Stomach smooth muscle (tissue), 2 donors: ENCODE measurements around the gene MRPS17.

ENCODE experiments used
- H3K27ac ChIP-seq: one replicate; pipeline ENCODE4 v1.7.0; 2013; ENCODE audit warnings: mild to moderate bottlenecking, low read length, inconsistent platforms
- H3K27me3 ChIP-seq, 2 donors: one replicate each; pipeline ENCODE4 v1.7.0; 2013; ENCODE audit warnings: low read length in 2 of 2; ENCODE audit not compliant: insufficient read depth in 2 of 2, control insufficient read depth in 1 of 2
- H3K36me3 ChIP-seq, 2 donors: one replicate each; pipeline ENCODE4 v1.7.0; 2013; ENCODE audit warnings: low read length in 2 of 2; ENCODE audit not compliant: control insufficient read depth in 2 of 2, insufficient read depth in 2 of 2
- H3K4me1 ChIP-seq: one replicate; pipeline ENCODE4 v1.7.0; 2013; ENCODE audit warnings: low read length; ENCODE audit not compliant: control insufficient read depth, insufficient read depth
- H3K4me3 ChIP-seq, 2 donors: one replicate each; pipeline ENCODE4 v1.7.0; 2013; ENCODE audit warnings: low read length in 2 of 2
- H3K9ac ChIP-seq, 2 donors: one replicate each; pipeline ENCODE4 v1.7.0; 2013; ENCODE audit warnings: low read length in 2 of 2, mild to moderate bottlenecking in 1 of 2
- H3K9me3 ChIP-seq, 2 donors: one replicate each; pipeline ENCODE4 v1.7.0; 2013; ENCODE audit warnings: low read length in 2 of 2; ENCODE audit not compliant: control insufficient read depth in 2 of 2
- donor health status: healthy.
- donor health status: Pancreatic carcinoma.

Gene MRPS17

DNA sequence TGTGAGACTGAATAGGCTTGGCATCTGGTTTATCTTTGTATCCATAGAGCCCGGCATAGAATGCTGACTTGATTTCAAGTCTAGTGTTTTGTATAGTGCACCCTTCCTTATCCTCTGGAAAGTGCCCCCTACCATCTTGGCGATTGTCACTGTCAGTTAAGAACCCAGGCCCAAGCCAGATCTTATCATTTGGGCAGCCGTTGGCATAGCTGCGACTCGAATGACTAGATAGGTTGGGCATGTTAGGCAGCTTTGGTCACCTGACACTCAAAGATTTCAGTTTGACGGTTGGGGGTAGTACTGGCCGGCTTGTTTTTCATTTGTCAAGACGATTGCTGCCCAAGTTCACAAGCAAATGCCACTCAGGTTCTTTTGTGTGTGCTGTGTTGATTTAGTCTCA lies 19.3 kb downstream of the MRPS17 start:
- no peaks in the 10 kb centered on the region for H3K9me3 ChIP-seq
- peaks cover 9% of the 10 kb centered on the region for H3K4me1 ChIP-seq
- H3K27ac ChIP-seq: no peak overlapping the region
- H3K4me3 ChIP-seq: no peak overlapping the region
- H3K9ac ChIP-seq: no peak overlapping the region
- H3K27me3 ChIP-seq: no peaks in the 10 kb centered on the region
- peaks cover 0 to 8% of the 10 kb centered on the region in 2 donors for H3K36me3 ChIP-seq

DNA sequence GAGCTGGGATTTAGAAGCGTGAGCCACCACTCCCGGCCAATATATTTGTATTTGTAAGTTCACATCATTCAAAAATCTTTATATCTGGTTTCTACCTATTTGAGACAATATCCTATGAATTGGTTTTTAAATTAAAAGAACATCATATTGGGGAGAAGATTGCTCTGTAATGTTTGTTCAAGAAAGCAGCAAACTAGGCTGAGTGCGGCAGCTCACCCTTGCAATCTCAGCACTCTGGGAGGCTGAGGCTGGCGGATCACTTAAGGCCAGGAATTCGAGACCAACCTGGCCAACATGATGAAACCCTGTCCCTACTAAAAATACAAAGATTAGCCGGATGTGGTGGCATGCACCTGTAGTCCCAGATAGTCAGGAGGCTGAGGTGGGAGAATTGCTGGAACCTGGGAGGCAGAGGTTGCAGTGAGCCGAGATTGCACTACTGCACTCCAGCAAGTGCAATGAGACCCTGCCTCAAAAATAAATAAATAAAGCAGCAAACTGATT lies 22.1 kb downstream of the MRPS17 start:
- peaks cover 8% of the 10 kb centered on the region for H3K4me1 ChIP-seq
- H3K9ac ChIP-seq: no peak overlapping the region
- no peak overlapping the region for H3K27ac ChIP-seq
- no peaks in the 10 kb centered on the region for H3K27me3 ChIP-seq
- peaks cover 6 to 11% of the 10 kb centered on the region in 2 donors for H3K36me3 ChIP-seq
- no peaks in the 10 kb centered on the region for H3K9me3 ChIP-seq
- no peak overlapping the region for H3K4me3 ChIP-seq

DNA sequence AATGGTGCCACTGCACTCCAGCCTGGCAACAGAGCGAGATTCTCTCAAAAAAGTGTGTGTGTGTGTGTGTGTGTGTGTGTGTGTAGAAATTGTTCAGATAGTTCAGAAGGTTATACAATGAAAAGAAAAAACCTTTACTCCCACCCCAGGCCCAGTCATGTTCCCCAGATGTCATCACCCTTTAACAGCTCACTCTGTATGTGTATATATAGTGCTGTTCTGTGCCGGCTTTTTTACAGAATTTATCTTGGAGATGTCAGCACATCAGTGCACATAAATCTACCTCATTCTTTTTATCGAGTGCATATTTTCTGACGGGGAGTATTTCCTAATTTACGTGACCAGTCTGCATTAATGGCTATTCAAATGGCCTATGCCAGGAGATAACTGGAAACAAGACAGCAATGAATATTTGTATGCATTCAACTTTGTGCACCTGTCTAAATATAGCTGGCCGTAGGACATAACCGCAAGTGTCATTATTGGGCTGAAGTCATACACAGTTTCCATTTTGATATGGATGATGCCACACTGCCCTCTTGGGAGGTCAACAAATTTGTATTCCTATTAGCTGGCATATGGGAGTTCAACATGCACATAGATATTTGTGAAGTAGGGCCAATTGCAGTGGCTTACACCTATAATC lies 24.4 kb downstream of the MRPS17 start:
- H3K9me3 ChIP-seq: no peaks in the 10 kb centered on the region
- H3K27me3 ChIP-seq: no peaks in the 10 kb centered on the region
- H3K36me3 ChIP-seq: peaks cover 22 to 26% of the 10 kb centered on the region in 2 donors
- no peak overlapping the region for H3K27ac ChIP-seq
- H3K9ac ChIP-seq: no peak overlapping the region
- no peak overlapping the region for H3K4me3 ChIP-seq
- peaks cover 4% of the 10 kb centered on the region for H3K4me1 ChIP-seq

DNA sequence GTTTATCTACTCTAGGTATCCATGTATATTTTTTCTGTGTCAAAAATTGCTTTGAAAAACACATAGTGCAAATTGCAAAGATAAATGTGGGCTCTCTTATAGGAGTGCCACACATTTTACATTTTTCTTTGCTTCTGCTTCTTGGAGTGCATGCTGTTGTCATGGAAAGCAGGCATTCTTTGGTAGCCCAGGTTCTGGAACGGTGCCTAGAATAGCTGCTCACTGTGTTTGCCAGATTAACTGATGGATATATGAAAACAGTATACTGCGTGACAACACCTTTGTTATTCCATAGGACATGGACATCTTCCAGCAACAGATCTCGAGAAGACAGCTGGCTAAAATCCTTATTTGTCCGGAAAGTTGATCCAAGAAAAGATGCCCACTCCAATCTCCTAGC lies 26.2 kb downstream of the MRPS17 start:
- no peak overlapping the region for H3K27ac ChIP-seq
- H3K4me3 ChIP-seq: no peak overlapping the region
- H3K4me1 ChIP-seq: peaks cover 4% of the 10 kb centered on the region
- no peak overlapping the region for H3K9ac ChIP-seq
- H3K36me3 ChIP-seq: peaks cover 28 to 38% of the 10 kb centered on the region in 2 donors
- H3K27me3 ChIP-seq: no peaks in the 10 kb centered on the region
- no peaks in the 10 kb centered on the region for H3K9me3 ChIP-seq

DNA sequence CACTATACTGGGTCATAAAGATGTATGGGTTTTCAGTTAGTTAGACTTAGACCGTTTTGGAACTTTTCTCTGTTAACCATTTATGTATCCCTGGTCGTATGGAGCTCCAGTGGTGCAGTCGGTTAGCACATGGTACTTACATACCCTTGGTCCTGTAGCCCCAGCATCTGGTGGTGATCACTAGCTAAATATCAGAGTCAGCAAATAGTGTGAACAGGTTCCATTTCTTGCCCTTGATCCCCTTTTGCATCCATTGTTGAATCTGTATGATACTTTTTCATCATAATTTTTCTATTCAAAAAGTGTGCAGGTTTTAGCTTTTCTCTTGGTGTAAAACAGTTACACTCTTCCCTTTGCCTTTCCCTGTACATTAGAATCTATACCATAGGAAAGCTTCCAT lies 28.6 kb downstream of the MRPS17 start:
- no peak overlapping the region for H3K4me3 ChIP-seq
- H3K27ac ChIP-seq: no peak overlapping the region
- H3K4me1 ChIP-seq: peaks cover 4% of the 10 kb centered on the region
- no peaks in the 10 kb centered on the region for H3K9me3 ChIP-seq
- H3K36me3 ChIP-seq: peaks cover 38 to 57% of the 10 kb centered on the region in 2 donors
- H3K9ac ChIP-seq: no peak overlapping the region
- H3K27me3 ChIP-seq: no peaks in the 10 kb centered on the region

DNA sequence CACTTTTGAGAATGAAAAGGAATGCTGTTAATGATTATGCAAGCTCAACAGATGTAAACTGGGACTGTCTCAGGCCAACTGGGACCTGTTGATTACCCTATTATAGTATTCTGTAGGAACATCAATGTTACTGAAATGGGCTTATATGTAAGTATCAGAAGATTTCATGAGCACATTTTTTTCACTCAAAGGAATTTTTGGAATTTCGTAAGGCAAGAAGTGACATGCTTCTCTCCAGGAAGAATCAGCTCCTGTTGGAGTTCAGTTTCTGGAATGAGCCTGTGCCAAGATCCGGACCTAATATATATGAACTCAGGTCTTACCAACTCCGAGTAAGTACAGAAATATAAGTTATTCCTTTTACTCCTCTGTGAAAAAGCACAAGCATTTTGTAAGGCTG lies 31.9 kb downstream of the MRPS17 start:
- H3K36me3 ChIP-seq: peaks cover 45 to 57% of the 10 kb centered on the region in 2 donors
- H3K4me3 ChIP-seq: no peak overlapping the region
- H3K9me3 ChIP-seq: no peaks in the 10 kb centered on the region
- H3K4me1 ChIP-seq: no peaks in the 10 kb centered on the region
- H3K27me3 ChIP-seq: no peaks in the 10 kb centered on the region
- H3K9ac ChIP-seq: no peak overlapping the region
- no peak overlapping the region for H3K27ac ChIP-seq

DNA sequence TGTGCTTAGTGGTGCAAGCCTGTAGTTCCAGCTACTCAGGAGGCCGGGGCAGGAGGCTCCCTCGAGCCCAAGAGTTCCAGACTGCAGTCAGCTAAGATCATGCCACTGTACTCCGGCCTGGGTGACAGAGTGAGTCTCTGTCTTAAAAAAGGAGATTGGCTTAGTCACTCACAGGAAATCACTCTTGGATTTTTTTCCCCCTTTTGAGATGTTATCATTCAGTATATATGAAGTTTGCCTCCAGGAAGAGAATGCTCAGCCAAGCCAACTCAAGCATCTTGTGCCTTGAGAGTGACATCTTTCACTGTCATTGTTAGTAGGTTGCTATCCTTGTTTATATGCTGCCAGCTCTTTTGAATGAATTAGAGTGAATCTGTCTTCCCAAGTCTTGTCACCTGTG lies 40.7 kb downstream of the MRPS17 start:
- no peaks in the 10 kb centered on the region for H3K9me3 ChIP-seq
- H3K27ac ChIP-seq: no peak overlapping the region
- H3K4me1 ChIP-seq: no peaks in the 10 kb centered on the region
- peaks cover 37 to 44% of the 10 kb centered on the region in 2 donors for H3K36me3 ChIP-seq
- no peaks in the 10 kb centered on the region for H3K27me3 ChIP-seq
- no peak overlapping the region for H3K9ac ChIP-seq
- no peak overlapping the region for H3K4me3 ChIP-seq

DNA sequence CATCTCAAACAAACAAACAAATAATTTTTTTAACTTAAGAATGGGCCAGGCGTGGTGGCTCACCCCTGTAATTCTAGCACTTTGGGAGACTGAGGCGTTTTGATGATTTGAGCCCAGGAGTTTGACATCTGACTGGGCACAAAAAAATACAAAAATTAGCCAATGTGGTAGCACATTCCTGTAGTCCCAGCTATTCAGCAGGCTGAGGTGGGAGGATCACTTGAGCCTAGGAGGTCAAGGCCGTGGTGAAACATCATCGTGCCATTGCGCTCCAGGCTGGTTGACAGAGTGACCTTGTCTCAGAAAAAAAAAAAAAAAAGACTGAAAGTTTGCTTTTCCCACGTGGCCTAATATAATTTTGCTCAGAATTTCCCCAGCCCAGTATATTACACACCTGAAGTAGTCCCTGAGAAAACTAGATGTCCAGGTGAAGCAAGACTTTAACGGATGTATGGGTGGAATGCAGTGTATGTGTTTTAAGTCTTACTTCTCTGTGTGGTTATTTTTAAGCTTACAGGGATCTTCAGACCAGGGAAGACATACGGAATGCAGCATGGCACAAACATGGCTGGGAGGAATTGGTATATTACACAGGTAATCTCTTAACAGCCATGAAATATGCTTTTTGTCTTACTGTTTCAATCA lies 45.3 kb downstream of the MRPS17 start:
- no peak overlapping the region for H3K4me3 ChIP-seq
- peaks cover 41 to 42% of the 10 kb centered on the region in 2 donors for H3K36me3 ChIP-seq
- no peaks in the 10 kb centered on the region for H3K4me1 ChIP-seq
- H3K27me3 ChIP-seq: no peaks in the 10 kb centered on the region
- no peak overlapping the region for H3K9ac ChIP-seq
- no peaks in the 10 kb centered on the region for H3K9me3 ChIP-seq
- H3K27ac ChIP-seq: no peak overlapping the region

DNA sequence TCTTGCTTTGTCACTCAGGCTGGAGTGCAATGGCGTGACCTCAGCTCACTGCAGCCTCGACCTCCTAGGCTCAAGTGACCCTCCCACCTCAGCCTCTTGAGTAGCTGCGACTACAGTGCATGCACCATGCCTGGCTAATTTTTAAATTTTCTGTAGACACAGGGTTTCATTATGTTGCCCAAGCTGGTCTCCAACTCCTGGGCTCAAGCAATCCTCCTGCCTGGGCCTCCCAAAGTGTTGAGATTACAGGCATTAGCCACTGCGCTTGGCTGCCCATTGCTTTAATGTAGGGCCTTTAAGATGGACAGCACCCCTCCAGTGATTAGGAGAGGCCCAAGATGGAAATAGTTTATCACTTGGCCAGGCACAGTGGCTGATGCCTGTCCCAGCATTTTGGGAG lies 52.1 kb downstream of the MRPS17 start:
- Histone ChIP-seq H3K4me3 (no peak overlapping the region), H3K9ac (no peak overlapping the region), H3K9me3 (no peaks in the 10 kb centered on the region), H3K36me3 (peaks cover 4% of the 10 kb centered on the region in 2 donors), H3K4me1 (no peaks in the 10 kb centered on the region), H3K27ac (no peak overlapping the region), H3K27me3 (no peaks in the 10 kb centered on the region)
